Measurements from ENCODE around the gene RAB17.
A peak's percentile ranks its signal among the peaks of the same experiment; 100 is the strongest.

Gene RAB17

GRCh38 chr2:237625777-237626176 lies 35.2 kb upstream of the RAB17 start:
- TF ChIP-seq CTCF (IDR thresholded peaks at IDR 0.05; ENCODE audit: insufficient read depth, low read length, missing control alignments) = no peak
- H3K4me3 ChIP-seq (ENCODE audit: low read depth, low read length) = no peak overlapping the region
- CTCF ChIA-PET = interaction anchor here (2.2 kb wide), 1 partner anchor 119 kb away, joined by 7 read pairs; no protein-coding TSS in a partner anchor
- POLR2A ChIA-PET = no interaction called here
- no peak for DNase-seq (ENCODE audit: low read depth, low spot score)

GRCh38 chr2:237625216-237625705 lies 34.7 kb upstream of the RAB17 start:
- CTCF ChIA-PET = interaction anchor here (2.2 kb wide), 1 partner anchor 120 kb away, joined by 7 read pairs; no protein-coding TSS in a partner anchor
- H3K4me3 ChIP-seq (ENCODE audit: low read depth, low read length) = no peak overlapping the region
- POLR2A ChIA-PET = no interaction called here
- no peak for TF ChIP-seq CTCF (IDR thresholded peaks at IDR 0.05; ENCODE audit: insufficient read depth, low read length, missing control alignments)
- DNase-seq (ENCODE audit: low read depth, low spot score) = no peak

GRCh38 chr2:237624565-237624964 lies 34.0 kb upstream of the RAB17 start:
- CTCF ChIA-PET = interaction anchor here (1.2 to 2.3 kb wide), 2 partner anchors 10 to 123 kb away, joined by 3 to 10 read pairs; no protein-coding TSS in a partner anchor
- POLR2A ChIA-PET = no interaction called here
- no peak for DNase-seq (ENCODE audit: low read depth, low spot score)
- no peak for TF ChIP-seq CTCF (IDR thresholded peaks at IDR 0.05; ENCODE audit: insufficient read depth, low read length, missing control alignments)
- H3K4me3 ChIP-seq (ENCODE audit: low read depth, low read length) = no peak overlapping the region

GRCh38 chr2:237623428-237624403 lies 33.2 kb upstream of the RAB17 start:
- no peak for DNase-seq (ENCODE audit: low read depth, low spot score)
- TF ChIP-seq CTCF (IDR thresholded peaks at IDR 0.05; ENCODE audit: insufficient read depth, low read length, missing control alignments) = no peak
- no peak overlapping the region for H3K4me3 ChIP-seq (ENCODE audit: low read depth, low read length)
- POLR2A ChIA-PET = no interaction called here
- CTCF ChIA-PET = interaction anchor here (0.7 to 2.3 kb wide), 6 partner anchors 10 to 151 kb away, joined by 3 to 10 read pairs (median 3); no protein-coding TSS in a partner anchor

GRCh38 chr2:237618449-237618848 lies 27.9 kb upstream of the RAB17 start:
- DNase-seq (ENCODE audit: low read depth, low spot score) = peak; percentile 53
- CTCF ChIA-PET = no interaction called here
- no peak for TF ChIP-seq CTCF (IDR thresholded peaks at IDR 0.05; ENCODE audit: insufficient read depth, low read length, missing control alignments)
- POLR2A ChIA-PET = no interaction called here
- H3K4me3 ChIP-seq (ENCODE audit: low read depth, low read length) = no peak overlapping the region

- POLR2A ChIA-PET = no interaction called here
- CTCF ChIA-PET = interaction anchor here (1.1 to 1.8 kb wide), 3 partner anchors 45 to 128 kb away, joined by 4 to 10 read pairs (median 4); no protein-coding TSS in a partner anchor
- no peak for TF ChIP-seq CTCF (IDR thresholded peaks at IDR 0.05; ENCODE audit: insufficient read depth, low read length, missing control alignments)
Observed at GRCh38 chr2:237617587-237617982, 27.1 kb upstream of the RAB17 start.

More at GRCh38 chr2:237617587-237617982, 27.1 kb upstream of the RAB17 start:
- no peak overlapping the region; the same call in 1 of the 2 replicates for H3K4me3 ChIP-seq (ENCODE audit: low read depth, low read length)
- DNase-seq (ENCODE audit: low read depth, low spot score) = no peak

Measured in AG04449 (cell line).